T-cell (primary cell): Measurements from ENCODE around the gene KAZN. TPM values are rescaled to one million over a fixed set of nuclear protein-coding genes. Genes with fewer than 3 reads are reported as not detected.

Experiments used
- ATAC-seq, 4 experiments: fragments of 200-7000 bp in 3 of 4; fragments of 150-1000 bp in 1 of 4; cut with Tn5 transposase; replicated peaks in 1 of 4; 1 replicate in 3 of 4; 2 replicates in 1 of 4; pipeline ENCODE4 v1.10.0; 2021; ENCODE audit warnings: moderate library complexity in 3 of 4, mild to moderate bottlenecking in 2 of 4, moderate number of reproducible peaks in 1 of 4
- CTCF ChIA-PET, 2 donors: fragments of 300-600 bp; sonication (Branson Sonifier 250); formaldehyde crosslinking; loops; one replicate each; lab custom pipeline; 2022; ENCODE audit warnings: antibody characterized with exemption in 2 of 2; lab: Charles Lee
- POLR2A ChIA-PET, 2 donors: fragments of 300-600 bp; sonication (Branson Sonifier 250); formaldehyde crosslinking; loops; one replicate each; lab custom pipeline; 2022; ENCODE audit warnings: antibody characterized with exemption in 2 of 2; lab: Charles Lee
- DNase-seq, 35 experiments: peaks; one replicate each; pipeline versions ENCODE4 v3.0.0 to v3.0.0-alpha.2; 2013 to 2023
- H3K27ac ChIP-seq: one replicate; pipeline ENCODE4 v1.5.1; 2013; ENCODE audit warnings: low read length
- H3K27me3 ChIP-seq, 2 experiments: replicated peaks in 1 of 2; 1 replicate in 1 of 2; 2 replicates in 1 of 2; pipeline versions ENCODE4 v1.6.1 to v1.7.0; 2013; ENCODE audit warnings: low read length in 1 of 2, mixed read lengths in 1 of 2; ENCODE audit not compliant: control insufficient read depth in 2 of 2, insufficient read depth in 2 of 2; ENCODE audit errors: extremely low read depth in 1 of 2
- H3K36me3 ChIP-seq, 2 donors: 1 replicate in 1 of 2; 2 replicates in 1 of 2; pipeline versions ENCODE4 v1.6.1 to v1.7.0; 2013; ENCODE audit warnings: low read length in 1 of 2; ENCODE audit not compliant: control insufficient read depth in 2 of 2, insufficient read depth in 1 of 2; ENCODE audit errors: extremely low read depth in 1 of 2
- H3K4me1 ChIP-seq, 2 experiments: 1 replicate in 1 of 2; 2 replicates in 1 of 2; pipeline versions ENCODE4 v1.6.1 to v1.7.0; 2013; ENCODE audit warnings: low read length in 2 of 2, mixed read lengths in 1 of 2; ENCODE audit not compliant: insufficient read depth in 2 of 2, control insufficient read depth in 1 of 2; ENCODE audit errors: extremely low read depth in 1 of 2
- H3K4me3 ChIP-seq, 2 donors: 1 replicate in 1 of 2; 2 replicates in 1 of 2; pipeline versions ENCODE4 v1.5.1 to v1.7.0; 2013; ENCODE audit warnings: mild to moderate bottlenecking in 2 of 2, low read length in 1 of 2, moderate library complexity in 1 of 2; ENCODE audit not compliant: control insufficient read depth in 1 of 2; ENCODE audit errors: extremely low read depth in 1 of 2
- H3K9me3 ChIP-seq: 2 replicates; pipeline ENCODE4 v1.7.0; 2013
- H3K27ac Mint-ChIP-seq, 2 donors: one replicate each; pipeline ENCODE4 v1.8.0; 2020 to 2021; ENCODE audit warnings: mild to moderate bottlenecking in 2 of 2, mixed read lengths in 2 of 2
- H3K27me3 Mint-ChIP-seq, 2 donors: one replicate each; pipeline ENCODE4 v1.8.0; 2021 to 2022; ENCODE audit warnings: mixed read lengths in 2 of 2
- H3K36me3 Mint-ChIP-seq: one replicate; pipeline ENCODE4 v1.8.0; 2021; ENCODE audit warnings: mixed read lengths
- H3K4me1 Mint-ChIP-seq, 3 donors: one replicate each; pipeline ENCODE4 v1.8.0; 2020 to 2022; ENCODE audit warnings: mixed read lengths in 3 of 3, mild to moderate bottlenecking in 1 of 3
- H3K4me3 Mint-ChIP-seq, 3 donors: one replicate each; pipeline ENCODE4 v1.8.0; 2020 to 2022; ENCODE audit warnings: mild to moderate bottlenecking in 3 of 3, mixed read lengths in 3 of 3, moderate library complexity in 3 of 3
- H3K9me3 Mint-ChIP-seq, 3 donors: one replicate each; pipeline ENCODE4 v1.8.0; 2020 to 2022; ENCODE audit warnings: mixed read lengths in 3 of 3
- WGBS: methylation state at CpG from one replicate; pipeline ENCODE4 v1.1.5; 2013; ENCODE audit warnings: missing lambda C conversion rate; ENCODE audit not compliant: insufficient coverage; 5-methylcytosine and 5-hydroxymethylcytosine counted together
- total RNA-seq, 35 experiments: library from RNA in 6 of 35; stranded (reverse) in 6 of 35; fragments of 120-200 nt in 1 of 35; gene quantifications; one replicate each; pipeline versions ENCODE4 v1.2.1 to v1.2.4 and lab custom pipeline; 2013 to 2026

The KAZN gene
- total RNA-seq, 5 donors from 2014 or later (not counting 1 experiment from before 2014, with no cell fraction given), result 0.18 to 0.58 (median 0.30) TPM

DNA sequence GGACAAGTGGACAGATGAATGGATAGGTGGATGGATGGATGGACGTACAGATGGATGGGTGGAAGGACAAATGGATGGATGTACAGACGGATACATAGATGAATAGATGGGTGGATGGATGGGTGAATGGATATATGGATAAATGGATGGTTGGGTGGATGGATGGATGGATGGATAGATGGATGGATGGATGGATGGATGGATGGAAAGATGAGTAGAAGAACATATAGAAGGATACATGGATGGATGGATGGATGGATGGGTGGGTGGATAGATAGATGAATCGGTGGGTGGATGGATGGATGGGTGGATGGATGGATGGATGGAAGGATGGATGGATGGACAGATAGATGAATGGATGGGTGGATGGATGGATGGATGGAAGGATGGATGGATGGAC is 274.3 kb downstream of the KAZN start:
- H3K4me3 ChIP-seq, result no peak overlapping the region
- 94% methylated on average over 3 of the region's 3 CpGs for WGBS
- H3K36me3 ChIP-seq, result no peaks in the 10 kb centered on the region
- no peak overlapping the region for H3K4me3 Mint-ChIP-seq
- no peaks in the 10 kb centered on the region for H3K36me3 Mint-ChIP-seq
- H3K27ac Mint-ChIP-seq, result no peak overlapping the region
- no peaks in the 10 kb centered on the region for H3K9me3 ChIP-seq
- H3K4me1 Mint-ChIP-seq, result no peaks in the 10 kb centered on the region
- no peak for ATAC-seq
- no peak overlapping the region for H3K27ac ChIP-seq
- no peaks in the 10 kb centered on the region for H3K9me3 Mint-ChIP-seq
- peaks cover 11 to 12% of the 10 kb centered on the region in 2 donors for H3K27me3 Mint-ChIP-seq
- CTCF ChIA-PET, result no interaction called here
- POLR2A ChIA-PET, result no interaction called here
- DNase-seq, result no peak
- H3K27me3 ChIP-seq, result peaks cover 0 to 10% of the 10 kb centered on the region in 2 experiments
- H3K4me1 ChIP-seq, result no peaks in the 10 kb centered on the region

DNA sequence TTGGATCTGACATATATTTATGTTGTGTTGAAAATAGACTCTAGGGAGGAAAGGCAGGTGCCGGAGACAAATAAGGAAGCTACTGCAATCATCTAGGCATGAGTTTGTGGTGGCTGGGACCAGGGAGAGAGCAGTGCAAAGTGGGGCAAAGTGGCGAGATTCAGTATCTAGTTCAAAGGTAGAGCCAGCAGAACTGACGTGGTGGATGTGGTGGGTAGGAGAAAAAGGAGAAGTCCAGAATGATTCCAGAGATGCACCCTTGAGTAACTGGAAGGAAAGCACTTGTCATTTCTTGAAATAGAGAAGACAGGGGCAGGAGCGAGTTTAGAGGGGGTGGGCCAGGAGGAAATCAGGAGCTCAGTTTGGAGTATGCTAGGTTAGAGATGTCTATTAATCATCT is 275.2 kb downstream of the KAZN start:
- no peaks in the 10 kb centered on the region for H3K9me3 ChIP-seq
- Mint-ChIP-seq H3K4me3 (no peak overlapping the region), H3K9me3 (no peaks in the 10 kb centered on the region), H3K4me1 (no peaks in the 10 kb centered on the region), H3K36me3 (no peaks in the 10 kb centered on the region), H3K27me3 (peaks cover 11 to 12% of the 10 kb centered on the region in 2 donors), H3K27ac (no peak overlapping the region)
- POLR2A ChIA-PET, result no interaction called here
- 19% methylated on average over 4 of the region's 4 CpGs for WGBS
- CTCF ChIA-PET, result no interaction called here
- peaks cover 0 to 10% of the 10 kb centered on the region in 2 experiments for H3K27me3 ChIP-seq
- H3K36me3 ChIP-seq, result no peaks in the 10 kb centered on the region
- H3K4me3 ChIP-seq, result no peak overlapping the region
- H3K27ac ChIP-seq, result no peak overlapping the region
- H3K4me1 ChIP-seq, result no peaks in the 10 kb centered on the region
- no peak for ATAC-seq
- no peak for DNase-seq

DNA sequence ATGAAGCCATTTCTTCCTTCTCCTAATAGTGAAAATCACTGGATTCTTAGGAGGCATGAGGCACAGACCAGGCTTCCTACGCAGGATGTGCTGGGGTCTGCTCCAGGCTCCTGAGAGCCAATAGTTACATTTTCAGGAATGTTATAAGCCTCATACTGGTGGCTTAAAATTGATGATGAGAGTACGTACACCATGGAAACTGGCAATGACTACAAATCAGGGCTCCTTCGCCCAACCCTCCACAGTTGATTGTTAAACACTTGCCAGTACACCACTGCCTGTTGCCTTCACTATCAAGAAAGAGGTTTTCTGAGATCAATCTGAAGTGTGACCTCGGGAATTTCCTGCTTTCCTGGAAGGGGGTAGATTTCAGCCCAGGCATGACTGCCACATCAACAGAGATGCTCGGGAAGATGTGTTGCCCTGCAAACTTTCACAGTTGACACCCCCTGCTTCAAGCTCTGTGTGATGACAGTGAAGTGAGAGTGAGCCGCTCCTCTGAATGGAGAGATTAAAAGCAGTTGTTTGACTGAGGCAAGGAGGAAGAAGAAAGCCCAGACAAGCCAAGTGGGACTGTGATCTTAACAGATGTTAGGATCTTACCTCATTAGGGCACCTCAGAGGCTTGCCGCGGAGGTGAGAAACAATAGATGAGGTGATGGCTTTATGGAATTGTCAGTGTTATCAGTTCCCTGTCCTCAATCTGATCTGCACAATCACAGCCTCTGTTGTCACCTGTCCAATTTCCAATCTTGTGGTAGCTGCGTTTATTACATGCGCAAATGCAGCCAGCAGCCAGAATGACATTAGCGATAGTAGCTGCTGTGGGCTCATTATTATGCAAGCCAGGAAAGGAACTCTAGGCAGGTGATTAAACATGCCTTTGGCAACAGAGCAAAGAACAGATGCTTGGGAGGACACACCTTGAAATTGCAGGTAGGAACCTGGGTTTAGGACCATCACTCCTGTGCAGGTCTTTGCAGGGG is 277.3 kb downstream of the KAZN start:
- Histone ChIP-seq H3K27me3 (peaks cover 0 to 4% of the 10 kb centered on the region in 2 experiments), H3K36me3 (no peaks in the 10 kb centered on the region), H3K4me3 (no peak overlapping the region), H3K9me3 (no peaks in the 10 kb centered on the region), H3K27ac (no peak overlapping the region), H3K4me1 (no peaks in the 10 kb centered on the region)
- H3K4me3 Mint-ChIP-seq, result no peak overlapping the region
- WGBS, result 39% methylated on average over 8 of the region's 11 CpGs
- DNase-seq (no peak), ATAC-seq (no peak)
- H3K36me3 Mint-ChIP-seq, result no peaks in the 10 kb centered on the region
- no peak overlapping the region for H3K27ac Mint-ChIP-seq
- ChIA-PET CTCF (interaction anchor here in 1 of 2 donors (0.7 kb wide), 1 partner anchor 16 kb away, joined by 3 read pairs; no protein-coding TSS in a partner anchor), POLR2A (no interaction called here)
- no peaks in the 10 kb centered on the region for H3K4me1 Mint-ChIP-seq
- no peaks in the 10 kb centered on the region for H3K9me3 Mint-ChIP-seq
- H3K27me3 Mint-ChIP-seq, result peaks cover 11% of the 10 kb centered on the region in 2 donors

DNA sequence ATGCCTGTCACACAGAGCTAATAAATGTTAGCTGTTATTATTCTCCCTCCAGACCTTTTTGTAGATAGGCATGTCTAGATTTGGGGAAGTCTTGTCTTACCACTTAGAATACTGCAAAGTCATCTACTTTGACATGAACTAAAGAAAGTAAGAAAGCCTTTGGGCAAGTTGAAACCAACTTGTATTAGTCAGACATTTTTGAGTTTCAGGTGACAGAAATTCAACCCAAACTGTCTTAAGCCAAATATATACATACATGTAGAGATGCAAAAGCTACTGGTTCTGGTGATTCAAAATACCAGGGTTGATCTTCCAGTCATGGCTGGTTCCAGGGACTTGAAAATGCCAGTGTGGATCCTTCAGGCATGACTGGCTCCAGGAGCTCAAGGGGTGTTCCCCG is 278.3 kb downstream of the KAZN start:
- ChIA-PET CTCF (interaction anchor here in 1 of 2 donors (0.7 kb wide), 1 partner anchor 15 kb away, joined by 3 read pairs; no protein-coding TSS in a partner anchor), POLR2A (no interaction called here)
- peaks cover 0 to 4% of the 10 kb centered on the region in 2 experiments for H3K27me3 ChIP-seq
- H3K27me3 Mint-ChIP-seq, result peaks cover 3 to 4% of the 10 kb centered on the region in 2 donors
- H3K4me3 ChIP-seq, result no peak overlapping the region
- no peaks in the 10 kb centered on the region for H3K36me3 ChIP-seq
- H3K4me3 Mint-ChIP-seq, result no peak overlapping the region
- no peaks in the 10 kb centered on the region for H3K36me3 Mint-ChIP-seq
- peaks cover 0 to 1% (median 0%) of the 10 kb centered on the region in 3 donors for H3K4me1 Mint-ChIP-seq
- H3K4me1 ChIP-seq, result no peaks in the 10 kb centered on the region
- ATAC-seq, result no peak
- H3K9me3 Mint-ChIP-seq, result no peaks in the 10 kb centered on the region
- no CpG with 5 or more reads among the region's 1 CpG for WGBS
- H3K27ac Mint-ChIP-seq, result no peak overlapping the region
- H3K27ac ChIP-seq, result no peak overlapping the region
- DNase-seq, result no peak
- H3K9me3 ChIP-seq, result no peaks in the 10 kb centered on the region

DNA sequence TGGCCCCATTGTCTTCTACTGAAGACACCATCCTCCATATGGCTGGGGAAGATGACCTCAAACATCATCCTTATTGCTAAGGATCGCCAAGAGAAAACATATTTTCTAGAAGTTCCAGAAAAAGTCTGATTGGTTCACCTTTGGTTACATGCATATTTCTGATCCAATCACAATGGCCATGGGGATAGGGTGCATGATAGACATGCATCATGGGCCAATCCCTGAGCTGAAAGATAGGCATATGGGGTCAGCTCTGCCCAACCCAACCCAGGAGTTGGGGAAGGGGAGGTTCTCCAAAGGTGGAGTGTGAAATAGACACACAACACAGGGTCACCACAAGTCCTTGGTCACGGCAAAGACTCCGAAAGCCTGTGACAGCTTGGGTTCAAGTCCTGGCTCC is 278.7 kb downstream of the KAZN start:
- H3K9me3 Mint-ChIP-seq, result no peaks in the 10 kb centered on the region
- no peak overlapping the region for H3K27ac Mint-ChIP-seq
- ATAC-seq (no peak), DNase-seq (no peak)
- H3K4me1 Mint-ChIP-seq, result peaks cover 0 to 3% (median 0%) of the 10 kb centered on the region in 3 donors
- no peaks in the 10 kb centered on the region for H3K36me3 Mint-ChIP-seq
- H3K27me3 Mint-ChIP-seq, result peaks cover 3% of the 10 kb centered on the region in 2 donors
- no peaks in the 10 kb centered on the region for H3K4me1 ChIP-seq
- WGBS, result no CpG with 5 or more reads among the region's 3 CpGs
- no peak overlapping the region for H3K4me3 ChIP-seq
- ChIA-PET POLR2A (no interaction called here), CTCF (no interaction called here)
- no peaks in the 10 kb centered on the region for H3K9me3 ChIP-seq
- no peak overlapping the region for H3K27ac ChIP-seq
- no peaks in the 10 kb centered on the region for H3K36me3 ChIP-seq
- peaks cover 0 to 4% of the 10 kb centered on the region in 2 experiments for H3K27me3 ChIP-seq
- H3K4me3 Mint-ChIP-seq, result no peak overlapping the region

DNA sequence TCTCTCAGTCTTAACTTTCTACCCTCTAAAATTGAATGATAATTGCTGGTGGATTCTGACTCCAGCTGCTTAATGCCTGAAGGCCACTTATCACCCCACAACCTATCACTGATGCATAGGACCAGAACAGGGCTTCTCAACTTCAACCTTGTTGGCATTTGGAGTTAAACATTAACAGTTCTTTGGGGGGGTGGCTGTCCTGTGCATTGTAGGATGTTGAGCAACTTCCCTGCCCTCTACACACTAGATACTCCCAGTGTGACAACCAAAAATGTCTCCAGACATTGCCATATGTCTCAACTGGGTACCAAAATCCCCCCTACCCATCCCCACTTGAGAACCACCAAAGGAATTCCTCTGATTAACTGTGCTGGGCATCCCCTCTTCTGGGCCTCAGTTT is 279.6 kb downstream of the KAZN start:
- DNase-seq (no peak), ATAC-seq (no peak)
- H3K9me3 ChIP-seq, result no peaks in the 10 kb centered on the region
- H3K4me3 ChIP-seq, result no peak overlapping the region
- H3K4me3 Mint-ChIP-seq, result no peak overlapping the region
- no peak overlapping the region for H3K27ac Mint-ChIP-seq
- ChIA-PET POLR2A (no interaction called here), CTCF (no interaction called here)
- no peaks in the 10 kb centered on the region for H3K4me1 ChIP-seq
- peaks cover 0 to 4% of the 10 kb centered on the region in 2 experiments for H3K27me3 ChIP-seq
- no peaks in the 10 kb centered on the region for H3K36me3 ChIP-seq
- H3K27ac ChIP-seq, result no peak overlapping the region
- H3K27me3 Mint-ChIP-seq, result peaks cover 3 to 6% of the 10 kb centered on the region in 2 donors
- H3K4me1 Mint-ChIP-seq, result peaks cover 0 to 3% (median 0%) of the 10 kb centered on the region in 3 donors
- H3K9me3 Mint-ChIP-seq, result no peaks in the 10 kb centered on the region
- H3K36me3 Mint-ChIP-seq, result no peaks in the 10 kb centered on the region
